NCI-H2171 treated with DMSO at 0.1 percent for 48 hours (cell line): ENCODE measurements around the gene DAZ3.
"Not testable (repeated sequence)": the region's sequence is repeated elsewhere in the genome, so short reads cannot be mapped to it uniquely, and the experiment has no call there.

Experiments
- DNase-seq: peaks from one replicate; lab custom pipeline; 2025; lab: John Stamatoyannopoulos, UW

The DAZ3 gene, protein sequence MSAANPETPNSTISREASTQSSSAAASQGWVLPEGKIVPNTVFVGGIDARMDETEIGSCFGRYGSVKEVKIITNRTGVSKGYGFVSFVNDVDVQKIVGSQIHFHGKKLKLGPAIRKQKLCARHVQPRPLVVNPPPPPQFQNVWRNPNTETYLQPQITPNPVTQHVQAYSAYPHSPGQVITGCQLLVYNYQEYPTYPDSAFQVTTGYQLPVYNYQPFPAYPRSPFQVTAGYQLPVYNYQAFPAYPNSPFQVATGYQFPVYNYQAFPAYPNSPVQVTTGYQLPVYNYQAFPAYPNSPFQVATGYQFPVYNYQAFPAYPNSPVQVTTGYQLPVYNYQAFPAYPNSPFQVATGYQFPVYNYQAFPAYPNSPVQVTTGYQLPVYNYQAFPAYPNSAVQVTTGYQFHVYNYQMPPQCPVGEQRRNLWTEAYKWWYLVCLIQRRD

DNA sequence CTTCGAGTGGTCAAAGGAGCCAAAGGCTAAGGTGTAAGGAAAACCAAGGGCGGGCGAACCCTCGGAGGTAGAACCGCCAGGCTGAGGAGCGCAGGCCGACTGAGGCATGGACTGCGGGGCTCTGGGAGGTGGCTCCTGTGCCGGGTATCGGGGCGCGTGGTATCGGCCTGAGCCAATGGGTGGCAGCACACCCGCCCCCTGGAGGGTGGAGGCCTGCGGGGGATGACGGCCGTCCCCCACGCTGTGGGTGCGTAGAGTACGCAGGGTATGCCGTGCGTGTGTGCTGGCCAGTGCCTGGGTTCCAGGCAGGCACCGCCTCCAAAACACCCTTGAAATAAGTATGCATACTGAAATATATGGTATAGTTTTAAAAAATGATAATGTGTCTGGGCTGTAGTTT is at the start of gene DAZ3:
Gene DAZ3, minus strand, starts transcription at position 101 of the 400 bp plus-strand sequence. CDS start 208 bp downstream, outside the sequence.
- DNase-seq: not testable (repeated sequence)

DNA sequence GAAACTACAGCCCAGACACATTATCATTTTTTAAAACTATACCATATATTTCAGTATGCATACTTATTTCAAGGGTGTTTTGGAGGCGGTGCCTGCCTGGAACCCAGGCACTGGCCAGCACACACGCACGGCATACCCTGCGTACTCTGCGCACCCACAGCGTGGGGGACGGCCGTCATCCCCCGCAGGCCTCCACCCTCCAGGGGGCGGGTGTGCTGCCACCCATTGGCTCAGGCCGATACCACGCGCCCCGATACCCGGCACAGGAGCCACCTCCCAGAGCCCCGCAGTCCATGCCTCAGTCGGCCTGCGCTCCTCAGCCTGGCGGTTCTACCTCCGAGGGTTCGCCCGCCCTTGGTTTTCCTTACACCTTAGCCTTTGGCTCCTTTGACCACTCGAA is 20.4 kb upstream of the DAZ3 start, which contains the start of gene DAZ4:
Gene DAZ4, plus strand, starts transcription at position 301 of the 400 bp plus-strand sequence. CDS start 208 bp downstream, outside the sequence.
- DNase-seq: not testable (repeated sequence)

DNA sequence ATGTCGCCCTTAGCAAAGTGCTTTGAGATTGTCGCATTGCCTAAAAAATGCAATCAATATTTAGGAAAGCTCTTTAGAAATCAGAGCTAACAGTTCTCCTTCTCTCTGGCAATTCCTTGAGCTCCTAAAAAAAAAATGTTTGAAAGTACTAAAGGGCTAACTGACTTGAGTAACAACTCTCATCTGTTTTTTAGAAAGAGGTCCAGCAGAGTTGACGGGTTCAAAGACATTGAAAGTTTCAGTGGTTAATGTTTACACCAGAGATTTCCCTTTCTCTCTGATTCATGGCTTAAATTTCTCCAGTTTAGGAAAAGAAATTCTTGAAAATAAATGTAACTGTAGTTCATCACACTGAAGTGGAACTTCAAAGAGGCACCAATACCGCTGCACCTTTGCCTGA is 11.9 kb upstream of the DAZ3 start:
- not testable (repeated sequence) for DNase-seq

GRCh38 chrY:24824184-24824879 is 11.1 kb upstream of the DAZ3 start:
- DNase-seq: not testable (repeated sequence)

- DNase-seq: not testable (repeated sequence)
These were observed 8.6 kb upstream of the DAZ3 start for GRCh38 chrY:24821836-24822235.
